MV-4-11 (cell line): ENCODE measurements around the gene CRIP2.
A peak's percentile ranks its signal among the peaks of the same experiment; 100 is the strongest.

Experiments
- DNase-seq: peaks from one replicate; lab custom pipeline; 2025; lab: John Stamatoyannopoulos, UW

CRIP2 gene

DNA sequence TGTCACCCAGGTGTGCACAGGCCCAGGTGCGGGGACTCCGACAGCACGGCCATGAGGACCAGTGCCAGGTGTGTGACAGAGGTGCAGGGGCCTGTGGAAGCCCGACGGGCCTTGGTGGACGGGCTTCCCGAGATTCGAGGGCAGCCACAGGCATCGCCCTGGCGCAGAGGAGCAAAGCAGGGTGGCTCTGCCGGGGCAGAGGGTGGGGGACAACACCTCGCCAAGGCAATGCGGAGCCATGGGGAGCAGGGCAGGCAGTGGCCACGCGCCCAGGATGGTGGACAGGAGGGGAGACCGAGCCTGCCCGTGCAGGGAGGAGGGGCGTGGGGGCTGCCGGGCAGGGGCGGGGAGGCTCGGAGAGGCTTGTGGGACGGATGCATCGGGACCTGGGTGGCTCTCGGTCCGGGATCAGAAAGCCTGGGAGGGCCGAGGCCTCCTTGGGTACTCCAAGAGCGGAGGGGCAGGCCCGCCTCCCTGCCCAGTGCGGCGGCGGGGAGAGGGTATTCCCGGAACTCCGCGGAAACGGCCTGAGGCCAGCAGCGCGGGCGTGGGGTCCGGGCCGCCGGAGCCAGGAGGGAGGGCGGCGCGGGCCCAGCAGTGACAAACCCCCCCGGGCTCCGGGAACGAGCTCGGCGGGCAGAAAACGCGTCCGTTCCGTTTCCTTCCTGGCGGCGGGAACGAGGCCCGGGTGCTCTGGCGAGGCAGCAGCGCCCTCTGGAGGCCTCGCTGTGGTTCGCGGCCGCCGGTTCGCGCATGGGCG is 53.4 kb downstream of the CRIP2 start:
- peak; percentile 50 for DNase-seq

DNA sequence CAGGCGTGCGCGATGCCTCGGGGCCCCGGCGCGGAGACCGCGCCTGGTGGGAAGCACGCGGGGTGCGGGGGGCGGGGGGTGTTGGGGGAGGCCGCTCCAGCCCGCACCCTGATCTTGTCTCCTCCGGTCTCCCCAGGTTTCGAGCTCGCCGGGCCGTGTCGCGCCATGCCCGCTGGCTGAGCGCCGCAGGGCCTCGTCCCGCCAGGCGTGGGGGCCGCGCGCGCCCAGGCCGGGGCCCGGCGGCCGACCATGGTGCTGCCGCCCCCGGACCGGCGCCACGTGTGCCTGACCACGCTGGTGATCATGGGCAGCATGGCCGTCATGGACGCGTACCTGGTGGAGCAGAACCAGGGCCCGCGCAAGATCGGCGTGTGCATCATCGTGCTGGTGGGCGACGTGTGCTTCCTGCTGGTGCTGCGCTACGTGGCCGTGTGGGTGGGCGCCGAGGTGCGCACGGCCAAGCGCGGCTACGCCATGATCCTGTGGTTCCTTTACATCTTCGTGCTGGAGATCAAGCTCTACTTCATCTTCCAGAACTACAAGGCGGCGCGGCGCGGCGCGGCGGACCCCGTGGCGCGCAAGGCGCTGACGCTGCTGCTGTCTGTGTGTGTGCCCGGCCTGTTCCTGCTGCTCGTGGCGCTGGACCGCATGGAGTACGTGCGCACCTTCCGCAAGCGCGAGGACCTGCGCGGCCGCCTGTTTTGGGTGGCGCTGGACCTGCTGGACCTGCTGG is 54.1 kb downstream of the CRIP2 start:
- no peak for DNase-seq

DNA sequence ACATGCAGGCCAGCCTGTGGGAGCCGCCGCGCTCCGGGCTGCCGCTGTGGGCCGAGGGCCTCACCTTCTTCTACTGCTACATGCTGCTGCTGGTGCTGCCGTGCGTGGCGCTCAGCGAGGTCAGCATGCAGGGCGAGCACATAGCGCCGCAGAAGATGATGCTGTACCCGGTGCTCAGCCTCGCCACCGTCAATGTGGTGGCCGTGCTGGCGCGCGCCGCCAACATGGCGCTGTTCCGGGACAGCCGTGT is 54.6 kb downstream of the CRIP2 start:
- no peak for DNase-seq
